Ishikawa (cell line): ENCODE data around the gene STAG1.

Experiments used
- CEBPB ChIP-seq: IDR thresholded peaks from 2 replicates; pipeline ENCODE4 v1.6.1; 2012
- CREB1 ChIP-seq: IDR thresholded peaks from 2 replicates; pipeline ENCODE4 v1.6.1; 2012; ENCODE audit warnings: low read depth
- EP300 ChIP-seq: IDR thresholded peaks from 2 replicates; pipeline ENCODE4 v1.6.1; 2012; ENCODE audit warnings: borderline replicate concordance
- NFIC ChIP-seq: IDR thresholded peaks from 2 replicates; pipeline ENCODE4 v1.6.1; 2012
- TF ChIP-seq, protein P1 (sequence below): IDR thresholded peaks from 2 replicates; pipeline ENCODE4 v1.6.1; 2012

GRCh38 chr3:136631424-136631823, 120.8 kb downstream of the STAG1 start:
- no peak for TF ChIP-seq CREB1
- no peak for TF ChIP-seq EP300
- no peak for TF ChIP-seq NFIC
- no peak for TF ChIP-seq CEBPB
- TF ChIP-seq, protein P1, sequence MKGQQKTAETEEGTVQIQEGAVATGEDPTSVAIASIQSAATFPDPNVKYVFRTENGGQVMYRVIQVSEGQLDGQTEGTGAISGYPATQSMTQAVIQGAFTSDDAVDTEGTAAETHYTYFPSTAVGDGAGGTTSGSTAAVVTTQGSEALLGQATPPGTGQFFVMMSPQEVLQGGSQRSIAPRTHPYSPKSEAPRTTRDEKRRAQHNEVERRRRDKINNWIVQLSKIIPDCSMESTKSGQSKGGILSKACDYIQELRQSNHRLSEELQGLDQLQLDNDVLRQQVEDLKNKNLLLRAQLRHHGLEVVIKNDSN, result no peak
